Measurements from ENCODE around the gene LRRFIP1. TPM values are rescaled to one million over a fixed set of nuclear protein-coding genes. Genes with fewer than 3 reads are reported as not detected.
"Not testable (repeated sequence)": the region's sequence is repeated elsewhere in the genome, so short reads cannot be mapped to it uniquely, and the experiment has no call there.

Gene LRRFIP1
- polyA plus RNA-seq, 1 donor from 2014 or later, result 96.3 TPM

DNA sequence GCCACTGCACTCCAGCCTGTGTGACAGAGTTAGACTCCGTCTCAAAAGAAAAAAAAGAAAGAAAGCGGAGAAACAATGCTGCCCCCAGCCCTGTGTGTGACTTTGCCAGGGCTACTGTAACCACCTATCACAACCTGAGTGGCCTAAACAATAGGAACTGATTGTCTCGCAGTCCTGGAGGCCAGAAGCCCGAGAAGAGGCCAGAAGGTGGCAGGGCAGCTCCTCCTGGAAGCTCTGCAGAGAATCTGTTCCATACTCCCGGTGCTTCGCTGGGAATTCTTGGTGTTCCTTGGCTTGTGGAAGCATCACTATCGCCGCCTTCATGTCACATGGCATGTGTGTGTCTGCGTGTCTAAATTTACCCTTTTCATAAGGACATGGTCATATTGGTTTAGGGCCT is 22.4 kb upstream of the LRRFIP1 start:
- no peak overlapping the region for H3K4me3 ChIP-seq (ENCODE audit: low read length)

GRCh38 chr2:237606522-237606921 is 20.9 kb upstream of the LRRFIP1 start:
- H3K4me3 ChIP-seq (ENCODE audit: low read length); H3K27ac ChIP-seq (ENCODE audit: low read length); H4K20me1 ChIP-seq (ENCODE audit: insufficient read depth); H2AFZ ChIP-seq (ENCODE audit: low read depth, low read length); H3K9ac ChIP-seq (ENCODE audit: low read length); H3K9me3 ChIP-seq (ENCODE audit: low read length); H3K36me3 ChIP-seq (ENCODE audit: insufficient read depth, low read length); H3K4me2 ChIP-seq (ENCODE audit: low read length); H3K79me2 ChIP-seq (replicated peaks; ENCODE audit: insufficient read depth, low read length); H3F3A ChIP-seq (ENCODE audit: insufficient read depth, low read length, poor library complexity, severe bottlenecking); H3K9me2 ChIP-seq (ENCODE audit: insufficient read depth, low read length); H3K27me3 ChIP-seq (ENCODE audit: insufficient read depth, low read depth, low read length): not testable (repeated sequence)

More for the DNA sequence above, 22.4 kb upstream of the LRRFIP1 start:
- no peak overlapping the region for H2AFZ ChIP-seq (ENCODE audit: low read depth, low read length)
- H3F3A ChIP-seq (ENCODE audit: insufficient read depth, low read length, poor library complexity, severe bottlenecking), result no peaks in the 10 kb centered on the region
- no peaks in the 10 kb centered on the region for H3K79me2 ChIP-seq (replicated peaks; ENCODE audit: insufficient read depth, low read length)
- H3K36me3 ChIP-seq (ENCODE audit: insufficient read depth, low read length), result no peaks in the 10 kb centered on the region
- TF ChIP-seq, protein P1, sequence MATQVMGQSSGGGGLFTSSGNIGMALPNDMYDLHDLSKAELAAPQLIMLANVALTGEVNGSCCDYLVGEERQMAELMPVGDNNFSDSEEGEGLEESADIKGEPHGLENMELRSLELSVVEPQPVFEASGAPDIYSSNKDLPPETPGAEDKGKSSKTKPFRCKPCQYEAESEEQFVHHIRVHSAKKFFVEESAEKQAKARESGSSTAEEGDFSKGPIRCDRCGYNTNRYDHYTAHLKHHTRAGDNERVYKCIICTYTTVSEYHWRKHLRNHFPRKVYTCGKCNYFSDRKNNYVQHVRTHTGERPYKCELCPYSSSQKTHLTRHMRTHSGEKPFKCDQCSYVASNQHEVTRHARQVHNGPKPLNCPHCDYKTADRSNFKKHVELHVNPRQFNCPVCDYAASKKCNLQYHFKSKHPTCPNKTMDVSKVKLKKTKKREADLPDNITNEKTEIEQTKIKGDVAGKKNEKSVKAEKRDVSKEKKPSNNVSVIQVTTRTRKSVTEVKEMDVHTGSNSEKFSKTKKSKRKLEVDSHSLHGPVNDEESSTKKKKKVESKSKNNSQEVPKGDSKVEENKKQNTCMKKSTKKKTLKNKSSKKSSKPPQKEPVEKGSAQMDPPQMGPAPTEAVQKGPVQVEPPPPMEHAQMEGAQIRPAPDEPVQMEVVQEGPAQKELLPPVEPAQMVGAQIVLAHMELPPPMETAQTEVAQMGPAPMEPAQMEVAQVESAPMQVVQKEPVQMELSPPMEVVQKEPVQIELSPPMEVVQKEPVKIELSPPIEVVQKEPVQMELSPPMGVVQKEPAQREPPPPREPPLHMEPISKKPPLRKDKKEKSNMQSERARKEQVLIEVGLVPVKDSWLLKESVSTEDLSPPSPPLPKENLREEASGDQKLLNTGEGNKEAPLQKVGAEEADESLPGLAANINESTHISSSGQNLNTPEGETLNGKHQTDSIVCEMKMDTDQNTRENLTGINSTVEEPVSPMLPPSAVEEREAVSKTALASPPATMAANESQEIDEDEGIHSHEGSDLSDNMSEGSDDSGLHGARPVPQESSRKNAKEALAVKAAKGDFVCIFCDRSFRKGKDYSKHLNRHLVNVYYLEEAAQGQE (IDR thresholded peaks at IDR 0.05; ENCODE audit: borderline replicate concordance), result no peak
- no peak for TF ChIP-seq MXI1 (conservative IDR thresholded peaks at IDR 0.05; ENCODE audit: poor library complexity, severe bottlenecking)
- TF ChIP-seq, protein P2, sequence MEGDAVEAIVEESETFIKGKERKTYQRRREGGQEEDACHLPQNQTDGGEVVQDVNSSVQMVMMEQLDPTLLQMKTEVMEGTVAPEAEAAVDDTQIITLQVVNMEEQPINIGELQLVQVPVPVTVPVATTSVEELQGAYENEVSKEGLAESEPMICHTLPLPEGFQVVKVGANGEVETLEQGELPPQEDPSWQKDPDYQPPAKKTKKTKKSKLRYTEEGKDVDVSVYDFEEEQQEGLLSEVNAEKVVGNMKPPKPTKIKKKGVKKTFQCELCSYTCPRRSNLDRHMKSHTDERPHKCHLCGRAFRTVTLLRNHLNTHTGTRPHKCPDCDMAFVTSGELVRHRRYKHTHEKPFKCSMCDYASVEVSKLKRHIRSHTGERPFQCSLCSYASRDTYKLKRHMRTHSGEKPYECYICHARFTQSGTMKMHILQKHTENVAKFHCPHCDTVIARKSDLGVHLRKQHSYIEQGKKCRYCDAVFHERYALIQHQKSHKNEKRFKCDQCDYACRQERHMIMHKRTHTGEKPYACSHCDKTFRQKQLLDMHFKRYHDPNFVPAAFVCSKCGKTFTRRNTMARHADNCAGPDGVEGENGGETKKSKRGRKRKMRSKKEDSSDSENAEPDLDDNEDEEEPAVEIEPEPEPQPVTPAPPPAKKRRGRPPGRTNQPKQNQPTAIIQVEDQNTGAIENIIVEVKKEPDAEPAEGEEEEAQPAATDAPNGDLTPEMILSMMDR (IDR thresholded peaks at IDR 0.05; ENCODE audit: poor library complexity, severe bottlenecking), result no peak
- no peak for TF ChIP-seq POLR2AphosphoS5 (IDR thresholded peaks at IDR 0.05)
- H3K27ac ChIP-seq (ENCODE audit: low read length), result no peak overlapping the region
- H3K9me3 ChIP-seq (ENCODE audit: low read length), result no peaks in the 10 kb centered on the region
- no peaks in the 10 kb centered on the region for H3K27me3 ChIP-seq (ENCODE audit: insufficient read depth, low read depth, low read length)
- no peak overlapping the region for H3K4me2 ChIP-seq (ENCODE audit: low read length)
- H3K9ac ChIP-seq (ENCODE audit: low read length), result no peak overlapping the region
- no peaks in the 10 kb centered on the region for H4K20me1 ChIP-seq (ENCODE audit: insufficient read depth)
- H3K9me2 ChIP-seq (ENCODE audit: insufficient read depth, low read length), result no peaks in the 10 kb centered on the region

- Histone ChIP-seq H3K9me2 (ENCODE audit: insufficient read depth, low read length) (no peaks in the 10 kb centered on the region), H3K9me3 (ENCODE audit: low read length) (no peaks in the 10 kb centered on the region), H4K20me1 (ENCODE audit: insufficient read depth) (no peaks in the 10 kb centered on the region), H3K4me3 (ENCODE audit: low read length) (no peak overlapping the region), H3K27ac (ENCODE audit: low read length) (no peak overlapping the region), H3K79me2 (replicated peaks; ENCODE audit: insufficient read depth, low read length) (no peaks in the 10 kb centered on the region), H3K9ac (ENCODE audit: low read length) (no peak overlapping the region), H3F3A (ENCODE audit: insufficient read depth, low read length, poor library complexity, severe bottlenecking) (no peaks in the 10 kb centered on the region), H3K4me2 (ENCODE audit: low read length) (no peak overlapping the region), H2AFZ (ENCODE audit: low read depth, low read length) (no peak overlapping the region), H3K27me3 (ENCODE audit: insufficient read depth, low read depth, low read length) (no peaks in the 10 kb centered on the region), H3K36me3 (ENCODE audit: insufficient read depth, low read length) (no peaks in the 10 kb centered on the region)
- no peak for TF ChIP-seq SMC3 (conservative IDR thresholded peaks at IDR 0.05; ENCODE audit: poor library complexity)
- no peak for TF ChIP-seq EZH2 (IDR thresholded peaks at IDR 0.05; ENCODE audit: borderline replicate concordance, insufficient read depth, low read length, poor library complexity, severe bottlenecking)
- TF ChIP-seq, protein P2 (IDR thresholded peaks at IDR 0.05; ENCODE audit: poor library complexity, severe bottlenecking), result no peak
- no peak for TF ChIP-seq MXI1 (conservative IDR thresholded peaks at IDR 0.05; ENCODE audit: poor library complexity, severe bottlenecking)
- no peak for TF ChIP-seq EP300 (conservative IDR thresholded peaks at IDR 0.05; ENCODE audit: poor library complexity, severe bottlenecking)
- TF ChIP-seq TAF1 (IDR thresholded peaks at IDR 0.05; ENCODE audit: low read depth), result no peak
These were observed 14.6 kb upstream of the LRRFIP1 start for GRCh38 chr2:237612527-237613357.
